ENCODE results near the gene NSD2.

Gene NSD2

DNA sequence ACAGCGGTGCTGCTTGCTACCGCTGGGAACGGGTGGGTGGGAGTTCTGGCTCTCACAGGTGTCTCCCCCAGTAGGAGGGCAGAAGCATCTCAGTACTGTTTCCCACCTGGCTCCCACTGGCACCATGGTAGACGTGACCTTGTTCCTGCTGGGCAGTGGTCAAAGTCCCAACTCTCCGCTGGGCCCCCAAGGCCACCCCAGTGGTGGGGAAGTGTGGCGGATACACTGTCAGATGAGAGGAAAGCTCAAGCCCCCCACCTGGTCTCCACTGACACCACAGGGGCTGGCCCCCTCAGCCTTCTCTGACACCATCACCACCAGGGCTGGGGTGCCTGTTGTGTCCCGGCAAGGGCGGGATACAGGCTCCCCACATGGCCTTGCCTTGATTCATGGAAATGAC lies 39.9 kb upstream of the NSD2 start:
- TF ChIP-seq EZH2 (IDR thresholded peaks at IDR 0.05; ENCODE audit: borderline replicate concordance, low read depth, low read length, severe bottlenecking), result no peak
- TF ChIP-seq, protein P1, sequence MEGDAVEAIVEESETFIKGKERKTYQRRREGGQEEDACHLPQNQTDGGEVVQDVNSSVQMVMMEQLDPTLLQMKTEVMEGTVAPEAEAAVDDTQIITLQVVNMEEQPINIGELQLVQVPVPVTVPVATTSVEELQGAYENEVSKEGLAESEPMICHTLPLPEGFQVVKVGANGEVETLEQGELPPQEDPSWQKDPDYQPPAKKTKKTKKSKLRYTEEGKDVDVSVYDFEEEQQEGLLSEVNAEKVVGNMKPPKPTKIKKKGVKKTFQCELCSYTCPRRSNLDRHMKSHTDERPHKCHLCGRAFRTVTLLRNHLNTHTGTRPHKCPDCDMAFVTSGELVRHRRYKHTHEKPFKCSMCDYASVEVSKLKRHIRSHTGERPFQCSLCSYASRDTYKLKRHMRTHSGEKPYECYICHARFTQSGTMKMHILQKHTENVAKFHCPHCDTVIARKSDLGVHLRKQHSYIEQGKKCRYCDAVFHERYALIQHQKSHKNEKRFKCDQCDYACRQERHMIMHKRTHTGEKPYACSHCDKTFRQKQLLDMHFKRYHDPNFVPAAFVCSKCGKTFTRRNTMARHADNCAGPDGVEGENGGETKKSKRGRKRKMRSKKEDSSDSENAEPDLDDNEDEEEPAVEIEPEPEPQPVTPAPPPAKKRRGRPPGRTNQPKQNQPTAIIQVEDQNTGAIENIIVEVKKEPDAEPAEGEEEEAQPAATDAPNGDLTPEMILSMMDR (IDR thresholded peaks at IDR 0.05; ENCODE audit: borderline replicate concordance, extremely low read depth, low read length, poor library complexity, severe bottlenecking), result no peak
- Histone ChIP-seq H2AFZ (ENCODE audit: low read depth, low read length) (peak overlapping the region; percentile 67; the same call in 1 of the 2 replicates), H3K4me1 (ENCODE audit: insufficient read depth, low read length) (peaks cover 59% of the 10 kb centered on the region), H3K79me2 (ENCODE audit: insufficient read depth, low read length) (peaks cover 10% of the 10 kb centered on the region), H3K27ac (ENCODE audit: low read length) (peak overlapping the region; percentile 99), H3K9me3 (ENCODE audit: insufficient read depth, low read length, severe bottlenecking) (no peaks in the 10 kb centered on the region), H3K4me2 (ENCODE audit: insufficient read depth, low read length) (peak overlapping the region; percentile 58), H3K27me3 (ENCODE audit: insufficient read depth, low read length, poor library complexity) (no peaks in the 10 kb centered on the region), H4K20me1 (ENCODE audit: insufficient read depth, low read length) (no peaks in the 10 kb centered on the region), H3K9ac (ENCODE audit: low read depth, low read length) (peak overlapping the region; percentile 58), H3K36me3 (ENCODE audit: insufficient read depth, low read length) (peaks cover 65% of the 10 kb centered on the region), H3K4me3 (ENCODE audit: low read depth in 1 of 2, low read length in 2 of 2) (peak overlapping the region in 1 of 2 experiments; percentile 44; a peak in 2 of 4 replicates)
- ATAC-seq (ENCODE audit: insufficient read depth, low read depth), result no peak; the same call in 2 of the 3 replicates
- DNase-seq, result no peak

DNA sequence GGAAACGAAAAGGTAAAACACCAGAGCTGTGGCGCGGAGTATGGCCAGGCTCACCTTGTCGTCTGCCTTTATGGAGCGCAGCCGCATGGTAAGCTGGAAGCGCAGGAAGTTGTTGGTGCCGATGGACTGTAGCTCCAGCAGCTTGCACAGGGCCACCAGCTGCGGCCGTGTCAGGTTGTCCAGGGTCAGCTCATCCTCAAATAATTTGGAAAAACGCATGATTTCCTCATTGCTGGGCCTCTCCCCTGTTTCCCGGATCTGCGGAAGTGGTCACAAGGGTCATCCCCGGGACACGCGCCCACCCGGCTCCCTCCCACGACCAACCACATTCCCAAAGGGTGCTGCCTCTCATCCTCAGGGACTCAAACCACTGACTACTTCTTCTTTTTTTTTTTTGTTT lies 38.5 kb upstream of the NSD2 start:
- H3K4me1 ChIP-seq (ENCODE audit: insufficient read depth, low read length), result peaks cover 59% of the 10 kb centered on the region
- no peak overlapping the region for H3K9ac ChIP-seq (ENCODE audit: low read depth, low read length)
- H3K36me3 ChIP-seq (ENCODE audit: insufficient read depth, low read length), result peaks cover 69% of the 10 kb centered on the region
- H2AFZ ChIP-seq (ENCODE audit: low read depth, low read length), result no peak overlapping the region
- H3K9me3 ChIP-seq (ENCODE audit: insufficient read depth, low read length, severe bottlenecking), result no peaks in the 10 kb centered on the region
- no peak for ATAC-seq (ENCODE audit: insufficient read depth, low read depth)
- TF ChIP-seq, protein P1 (IDR thresholded peaks at IDR 0.05; ENCODE audit: borderline replicate concordance, extremely low read depth, low read length, poor library complexity, severe bottlenecking), result no peak
- TF ChIP-seq EZH2 (IDR thresholded peaks at IDR 0.05; ENCODE audit: borderline replicate concordance, low read depth, low read length, severe bottlenecking), result no peak
- no peak for DNase-seq
- H3K79me2 ChIP-seq (ENCODE audit: insufficient read depth, low read length), result peaks cover 15% of the 10 kb centered on the region
- H3K4me2 ChIP-seq (ENCODE audit: insufficient read depth, low read length), result no peak overlapping the region
- H3K27ac ChIP-seq (ENCODE audit: low read length), result peak overlapping the region; percentile 99
- no peak overlapping the region for H3K4me3 ChIP-seq (ENCODE audit: low read depth in 1 of 2, low read length in 2 of 2)
- H4K20me1 ChIP-seq (ENCODE audit: insufficient read depth, low read length), result no peaks in the 10 kb centered on the region
- H3K27me3 ChIP-seq (ENCODE audit: insufficient read depth, low read length, poor library complexity), result no peaks in the 10 kb centered on the region

DNA sequence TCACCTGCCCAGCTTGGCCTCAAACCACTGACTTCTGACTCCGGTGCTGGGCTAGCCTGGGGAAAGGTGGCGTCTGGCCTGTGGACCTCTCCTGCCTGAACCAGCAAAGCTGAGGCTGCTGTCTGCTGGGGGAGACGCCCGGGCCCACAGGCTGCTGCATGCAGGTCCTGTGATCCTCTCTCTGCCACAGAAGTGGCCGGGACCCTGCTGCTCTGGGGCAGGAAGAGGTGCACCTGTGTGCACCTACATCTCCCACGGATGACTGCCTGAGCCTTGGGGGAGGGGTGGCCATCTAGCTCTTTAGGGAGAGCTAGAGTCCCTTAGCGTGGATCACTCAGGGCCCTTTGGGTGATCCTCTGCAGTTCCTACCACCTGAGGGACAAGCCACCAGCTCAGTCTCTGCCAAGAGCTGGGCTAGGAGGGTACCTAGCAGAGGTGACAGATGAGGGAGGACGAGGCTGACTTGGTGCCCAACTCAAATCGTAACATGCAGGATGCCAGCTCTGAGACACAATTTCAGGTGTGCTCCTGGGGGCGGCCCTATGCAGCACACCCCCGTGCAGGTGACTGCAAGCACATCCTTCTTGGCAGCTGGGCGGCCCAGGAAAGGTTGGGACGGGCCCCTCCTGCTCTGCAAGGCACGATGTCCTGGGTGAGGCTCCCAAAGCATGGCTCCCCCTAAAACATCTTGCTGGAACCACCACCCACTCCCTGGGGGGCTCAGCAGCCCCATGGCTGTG lies 37.7 kb upstream of the NSD2 start:
- H3K27ac ChIP-seq (ENCODE audit: low read length), result peak overlapping the region; percentile 99
- H3K79me2 ChIP-seq (ENCODE audit: insufficient read depth, low read length), result peaks cover 18% of the 10 kb centered on the region
- H3K4me2 ChIP-seq (ENCODE audit: insufficient read depth, low read length), result no peak overlapping the region
- H3K4me3 ChIP-seq (ENCODE audit: low read depth in 1 of 2, low read length in 2 of 2), result no peak overlapping the region
- no peaks in the 10 kb centered on the region for H3K27me3 ChIP-seq (ENCODE audit: insufficient read depth, low read length, poor library complexity)
- no peak overlapping the region for H2AFZ ChIP-seq (ENCODE audit: low read depth, low read length)
- peaks cover 59% of the 10 kb centered on the region for H3K4me1 ChIP-seq (ENCODE audit: insufficient read depth, low read length)
- ATAC-seq (ENCODE audit: insufficient read depth, low read depth) (no peak), DNase-seq (no peak)
- no peaks in the 10 kb centered on the region for H4K20me1 ChIP-seq (ENCODE audit: insufficient read depth, low read length)
- H3K9me3 ChIP-seq (ENCODE audit: insufficient read depth, low read length, severe bottlenecking), result no peaks in the 10 kb centered on the region
- 0 out of 2 replicates have a peak overlapping the region, but pooled peaks have one; percentile 9 for H3K9ac ChIP-seq (ENCODE audit: low read depth, low read length)
- TF ChIP-seq EZH2 (IDR thresholded peaks at IDR 0.05; ENCODE audit: borderline replicate concordance, low read depth, low read length, severe bottlenecking), result no peak
- TF ChIP-seq, protein P1 (IDR thresholded peaks at IDR 0.05; ENCODE audit: borderline replicate concordance, extremely low read depth, low read length, poor library complexity, severe bottlenecking), result no peak
- H3K36me3 ChIP-seq (ENCODE audit: insufficient read depth, low read length), result peaks cover 72% of the 10 kb centered on the region

Measured in DND-41 (cell line).